Adrenal gland (tissue), 12 donors: ENCODE measurements around the gene LOXL1. TPM values are rescaled to one million over a fixed set of nuclear protein-coding genes. Genes with fewer than 3 reads are reported as not detected.
A peak's percentile ranks its signal among the peaks of the same experiment; 100 is the strongest.

ENCODE experiments used
- DNase-seq, 7 donors: peaks; one replicate each; pipeline ENCODE4 v3.0.0-alpha.2; 2019 to 2020
- H3K27ac ChIP-seq, 5 donors: fragments of 200-600 bp; sonication (generic) in 4 of 5; 1 replicate in 3 of 5; 2 replicates in 2 of 5; pipeline versions ENCODE4 v1.5.1 to v1.8.0; 2016 to 2020; ENCODE audit warnings: mild to moderate bottlenecking in 1 of 5
- H3K27me3 ChIP-seq: fragments of 200-600 bp; 2 replicates; pipeline ENCODE4 v1.8.0; 2021
- H3K36me3 ChIP-seq, 2 donors: fragments of 200-600 bp; replicated peaks in 1 of 2; 1 replicate in 1 of 2; 2 replicates in 1 of 2; pipeline versions ENCODE4 v1.5.1 to v1.8.0; 2018 to 2022
- H3K4me1 ChIP-seq, 2 donors: fragments of 200-600 bp; replicated peaks in 1 of 2; 1 replicate in 1 of 2; 2 replicates in 1 of 2; pipeline versions ENCODE4 v1.5.1 to v1.8.0; 2018 to 2021
- H3K4me3 ChIP-seq, 4 donors: fragments of 200-600 bp; sonication (generic) in 3 of 4; one replicate each; pipeline ENCODE4 v1.5.1; 2016 to 2018
- H3K9me3 ChIP-seq, 3 donors: fragments of 200-600 bp; sonication (generic) in 1 of 3; replicated peaks in 1 of 3; 1 replicate in 2 of 3; 2 replicates in 1 of 3; pipeline versions ENCODE4 v1.5.1 to v1.8.0; 2016 to 2021
- CTCF ChIP-seq, 6 experiments: fragments of 450-650 bp in 4 of 6; fragments of 200-600 bp in 2 of 6; sonication (generic) in 1 of 6; IDR thresholded peaks; 1 replicate in 5 of 6; 2 replicates in 1 of 6; pipeline versions ENCODE4 v1.5.1 to v1.8.0; 2016 to 2021; ENCODE audit warnings: antibody characterized with exemption in 6 of 6, mild to moderate bottlenecking in 2 of 6, moderate library complexity in 1 of 6
- POLR2A ChIP-seq, 2 donors: fragments of 450-650 bp; IDR thresholded peaks; one replicate each; pipeline ENCODE4 v1.6.1; 2017; ENCODE audit warnings: antibody characterized with exemption in 2 of 2, mild to moderate bottlenecking in 2 of 2, moderate library complexity in 1 of 2
- WGBS, 4 donors: extraction: QIAGEN DNeasy Blood & Tissue Kit in 2 of 4; methylation state at CpG; one replicate each; pipeline versions ENCODE4 v1.1.5 to v1.1.7; 2013 to 2017; 5-methylcytosine and 5-hydroxymethylcytosine counted together
- intact Hi-C, 2 donors: fragments of 100-400 bp; cut with DNase I; formaldehyde crosslinking; loops; one replicate each; pipeline versions ENCODE4 v1.14.1 to v1.15.0; 2022 to 2023
- polyA plus RNA-seq, 3 donors: library from polyadenylated mRNA; stranded (reverse); fragments of 200-250 nt in 2 of 3; fragments of 350-450 nt in 1 of 3; fragmentation: Illumina TruSeq in 1 of 3; extraction: RNeasy Lipid Tissue Mini Kit (QIAGEN cat#74804) in 1 of 3; gene quantifications; one replicate each; pipeline ENCODE4 v1.2.3, GENCODE V29; 2013 to 2014
- total RNA-seq, 9 donors: library from RNA; depleted of rRNA in 4 of 9; stranded (reverse); fragments of >200 nt in 4 of 9; fragments of 120-200 nt in 1 of 9; fragmentation: NEBNext Ultra II Directional in 1 of 9; extraction: Animal tissue kit (Norgen Biotek cat#: 25700) in 1 of 9; gene quantifications; one replicate each; pipeline versions ENCODE4 v1.1.0 to v1.2.4, GENCODE V29; 2013 to 2023
- donor health status: healthy with polysubstance abuse.
- donor health status: Bipolar disorder and iron deficiency.
- donor health status: DM: yes; HTN: yes; CAD: no.
- donor health status: DM: no; HTN: no; CAD: no.
- donor health status: DM: no; HTN: no; CAD: no.
- donor health status: DM: yes; HTN: yes; CAD: no.

The LOXL1 gene
- total and polyA plus RNA-seq, 12 donors = 5.3 to 58.0 (median 10.9) TPM

GRCh38 chr15:73981761-73982221 is 55.5 kb downstream of the LOXL1 start:
- Histone ChIP-seq H3K4me3 (no peak overlapping the region), H3K36me3 (no peaks in the 10 kb centered on the region), H3K4me1 (peaks cover 40 to 54% of the 10 kb centered on the region in 2 donors), H3K27ac (peak overlapping the region; percentile 40 to 95 (median 89)), H3K9me3 (no peaks in the 10 kb centered on the region), H3K27me3 (no peaks in the 10 kb centered on the region)
- no peak for TF ChIP-seq POLR2A (IDR thresholded peaks at IDR 0.05)
- TF ChIP-seq CTCF (IDR thresholded peaks at IDR 0.05) = no peak
- 54 to 63% (median 55%) methylated on average over 5 of the region's 5 CpGs for WGBS, 4 donors
- DNase-seq = no peak
- intact Hi-C loops = loop anchor here in 1 of 2 donors (5.0 kb wide), 1 partner anchor 76 kb away; no protein-coding TSS in a partner anchor

GRCh38 chr15:73982222-73982962 is 56.1 kb downstream of the LOXL1 start:
- intact Hi-C loops = loop anchor here in 1 of 2 donors (5.0 kb wide), 1 partner anchor 75 kb away; no protein-coding TSS in a partner anchor
- H3K4me3 ChIP-seq = peak overlapping the region in 1 of 4 donors; percentile 8
- no peaks in the 10 kb centered on the region for H3K36me3 ChIP-seq
- H3K4me1 ChIP-seq = peaks cover 40 to 56% of the 10 kb centered on the region in 2 donors
- peak in 1 of 2 donors; percentile 59 for TF ChIP-seq POLR2A (IDR thresholded peaks at IDR 0.05)
- no peak for TF ChIP-seq CTCF (IDR thresholded peaks at IDR 0.05)
- H3K27me3 ChIP-seq = no peaks in the 10 kb centered on the region
- peak; percentile 74 to 91 (median 90) for DNase-seq
- H3K27ac ChIP-seq = peak overlapping the region; percentile 40 to 95 (median 89)
- WGBS, 4 donors = 11 to 20% (median 17%) methylated on average over 7 to 8 of the region's 8 CpGs
- no peaks in the 10 kb centered on the region for H3K9me3 ChIP-seq

- H3K4me1 ChIP-seq = peaks cover 40 to 65% of the 10 kb centered on the region in 2 donors
- no peaks in the 10 kb centered on the region for H3K36me3 ChIP-seq
- H3K27me3 ChIP-seq = no peaks in the 10 kb centered on the region
- intact Hi-C loops = loop anchor here in 1 of 2 donors (5.0 kb wide), 1 partner anchor 74 kb away; no protein-coding TSS in a partner anchor
- peak overlapping the region in 1 of 4 donors; percentile 8 for H3K4me3 ChIP-seq
- H3K27ac ChIP-seq = peak overlapping the region; percentile 40 to 95 (median 89)
- H3K9me3 ChIP-seq = no peaks in the 10 kb centered on the region
- 10 to 28% (median 20%) methylated on average over 3 to 10 of the region's 10 CpGs for WGBS, 4 donors
- TF ChIP-seq CTCF (IDR thresholded peaks at IDR 0.05) = no peak
- TF ChIP-seq POLR2A (IDR thresholded peaks at IDR 0.05) = no peak
- peak; percentile 83 to 92 (median 89) for DNase-seq
These were observed 57.0 kb downstream of the LOXL1 start for GRCh38 chr15:73983211-73983727.

- Histone ChIP-seq H3K4me3 (no peak overlapping the region), H3K4me1 (peaks cover 40 to 68% of the 10 kb centered on the region in 2 donors), H3K27me3 (no peaks in the 10 kb centered on the region), H3K36me3 (no peaks in the 10 kb centered on the region), H3K9me3 (no peaks in the 10 kb centered on the region), H3K27ac (peak overlapping the region; percentile 40 to 95 (median 89))
- peak in 3 of 7 donors; percentile 30 to 55 (median 55) for DNase-seq
- intact Hi-C loops = loop anchor here in 1 of 2 donors (5.0 kb wide), 1 partner anchor 74 kb away; no protein-coding TSS in a partner anchor
- 63 to 81% (median 68%) methylated on average over 5 to 9 of the region's 9 CpGs for WGBS, 4 donors
- TF ChIP-seq POLR2A (IDR thresholded peaks at IDR 0.05) (no peak), CTCF (IDR thresholded peaks at IDR 0.05) (no peak)
These were observed 57.5 kb downstream of the LOXL1 start for GRCh38 chr15:73983773-73984172.
